HG03108 (cell line): ENCODE data around the gene PUS7L.

Experiments used
- ATAC-seq: cut with Tn5 transposase; IDR thresholded peaks from one replicate; pipeline ENCODE4 v1.9.1; 2021; ENCODE audit warnings: moderate library complexity; ENCODE audit not compliant: unreplicated experiment

Gene PUS7L

GRCh38 chr12:43675048-43675904 is 83.3 kb downstream of the PUS7L start:
- ATAC-seq, result no peak

GRCh38 chr12:43669373-43669772 is 89.2 kb downstream of the PUS7L start:
- ATAC-seq, result no peak
